Measurements from ENCODE around the gene KPNB1.

The KPNB1 gene

GRCh38 chr17:47728214-47728877, 78.6 kb downstream of the KPNB1 start:
- no peak for DNase-seq (ENCODE audit: low read depth)
- H3K4me3 ChIP-seq (ENCODE audit: control insufficient read depth, low read depth, low read length) = no peak overlapping the region
- no peak for TF ChIP-seq CTCF (conservative IDR thresholded peaks at IDR 0.05; ENCODE audit: control insufficient read depth, insufficient read depth, low read depth, low read length)

GRCh38 chr17:47729476-47729875, 79.8 kb downstream of the KPNB1 start:
- H3K4me3 ChIP-seq (ENCODE audit: control insufficient read depth, low read depth, low read length) = no peak overlapping the region
- DNase-seq (ENCODE audit: low read depth) = no peak
- TF ChIP-seq CTCF (conservative IDR thresholded peaks at IDR 0.05; ENCODE audit: control insufficient read depth, insufficient read depth, low read depth, low read length) = no peak

- no peak for DNase-seq (ENCODE audit: low read depth)
Measured at GRCh38 chr17:47730681-47731080, 81.0 kb downstream of the KPNB1 start.

GRCh38 chr17:47731396-47731795, 81.7 kb downstream of the KPNB1 start:
- TF ChIP-seq CTCF (conservative IDR thresholded peaks at IDR 0.05; ENCODE audit: control insufficient read depth, insufficient read depth, low read depth, low read length) = no peak
- no peak overlapping the region for H3K4me3 ChIP-seq (ENCODE audit: control insufficient read depth, low read depth, low read length)
- no peak for DNase-seq (ENCODE audit: low read depth)

More at GRCh38 chr17:47730681-47731080, 81.0 kb downstream of the KPNB1 start:
- no peak for TF ChIP-seq CTCF (conservative IDR thresholded peaks at IDR 0.05; ENCODE audit: control insufficient read depth, insufficient read depth, low read depth, low read length)
- H3K4me3 ChIP-seq (ENCODE audit: control insufficient read depth, low read depth, low read length) = no peak overlapping the region

- no peak for TF ChIP-seq CTCF (conservative IDR thresholded peaks at IDR 0.05; ENCODE audit: control insufficient read depth, insufficient read depth, low read depth, low read length)
- H3K4me3 ChIP-seq (ENCODE audit: control insufficient read depth, low read depth, low read length) = peak overlapping the region; percentile 41
- no peak for DNase-seq (ENCODE audit: low read depth)
Measured at GRCh38 chr17:47732399-47733046, 82.8 kb downstream of the KPNB1 start.

GRCh38 chr17:47733047-47733673, 83.4 kb downstream of the KPNB1 start, which contains the start of gene TBX21:
TBX21 (plus strand) TSS chr17:47733236; CDS start chr17:47733455, 219 bp downstream.
- peak; percentile 9 for TF ChIP-seq CTCF (conservative IDR thresholded peaks at IDR 0.05; ENCODE audit: control insufficient read depth, insufficient read depth, low read depth, low read length)
- H3K4me3 ChIP-seq (ENCODE audit: control insufficient read depth, low read depth, low read length) = peak within 1 kb of the TSS; percentile 50
- peak; percentile 58 for DNase-seq (ENCODE audit: low read depth)
